K562 (cell line): ENCODE measurements around the gene MINDY3. TPM values are rescaled to one million over a fixed set of nuclear protein-coding genes. Genes with fewer than 3 reads are reported as not detected.

Experiments
- ATAC-seq: fragments of 200-7000 bp; cut with Tn5 transposase; 3 replicates; pipeline ENCODE4 v1.9.1; 2020; ENCODE audit warnings: moderate library complexity
- BruUV-seq: library from RNA; stranded (reverse); fragments of 400-500 nt; replicated peaks from 2 replicates; lab custom pipeline; 2021; lab: Mats Ljungman, UMichigan
- CTCF ChIA-PET: fragments of 300-600 bp; formaldehyde crosslinking; extraction: SDS; loops from one replicate; lab custom pipeline; 2021; ENCODE audit warnings: low intra/inter-chr PET ratio; lab: Yijun Ruan, JAX
- POLR2A ChIA-PET: fragments of 300-600, 350-650 bp; sonication (Branson Sonifier 250); formaldehyde crosslinking; extraction: SDS; loops from one replicate; lab custom pipeline; 2021; ENCODE audit warnings: antibody characterized with exemption, inconsistent platforms; lab: Yijun Ruan, JAX
- DNase-seq, 4 experiments: peaks; one replicate each; pipeline versions ENCODE4 v3.0.0 to v3.0.0-alpha.2; 2011 to 2018; ENCODE audit warnings: low spot score in 3 of 4, mixed read lengths in 3 of 4; ENCODE audit errors: extremely low read depth in 1 of 4
- FAIRE-seq: peaks from 2 replicates; lab custom pipeline; 2011; peaks lifted over from hg19 to GRCh38; lab: Jason Lieb, UNC
- H2AFZ ChIP-seq: 2 replicates; pipeline ENCODE4 v1.6.0; 2011; ENCODE audit warnings: low read depth, low read length, control low read depth, inconsistent platforms
- H3K27ac ChIP-seq: fragments of 200-600 bp; 3 replicates; pipeline ENCODE4 v1.8.0; 2011; ENCODE audit warnings: low read depth, mild to moderate bottlenecking, control low read depth, inconsistent platforms, low read length, moderate library complexity, mixed read lengths; ENCODE audit errors: extremely low read depth
- H3K27me3 ChIP-seq, 2 experiments: fragments of 300-600 bp in 1 of 2; 2 replicates in 1 of 2; 3 replicates in 1 of 2; pipeline versions ENCODE4 v1.6.0 to v1.8.0; 2011; ENCODE audit warnings: inconsistent platforms in 2 of 2, low read length in 2 of 2, mild to moderate bottlenecking in 1 of 2, mixed read lengths in 1 of 2, moderate library complexity in 1 of 2; ENCODE audit not compliant: control insufficient read depth in 2 of 2, insufficient read depth in 2 of 2
- H3K36me3 ChIP-seq: fragments of 300-600 bp; 3 replicates; pipeline ENCODE4 v1.8.0; 2011; ENCODE audit warnings: mild to moderate bottlenecking, low read length, inconsistent platforms; ENCODE audit not compliant: control insufficient read depth, insufficient read depth
- H3K4me1 ChIP-seq, 2 experiments: fragments of 200-600 bp in 1 of 2; replicated peaks in 1 of 2; 2 replicates in 1 of 2; 3 replicates in 1 of 2; pipeline versions ENCODE4 v1.5.1 to v1.8.0; 2011; ENCODE audit warnings: inconsistent platforms in 2 of 2, low read length in 2 of 2, mild to moderate bottlenecking in 1 of 2, mixed read lengths in 1 of 2, moderate library complexity in 1 of 2; ENCODE audit not compliant: control insufficient read depth in 2 of 2, insufficient read depth in 2 of 2
- H3K4me2 ChIP-seq: 2 replicates; pipeline ENCODE4 v1.6.1; 2011; ENCODE audit warnings: low read length, control low read depth, inconsistent platforms, mixed read lengths; ENCODE audit not compliant: insufficient read depth
- H3K4me3 ChIP-seq: fragments of 200-600 bp; sonication (generic), shearing (Covaris generic); 2 replicates; pipeline ENCODE4 v1.5.1; 2016; ENCODE audit warnings: control low read depth, inconsistent platforms
- H3K79me2 ChIP-seq: fragments of 200-600 bp; 3 replicates; pipeline ENCODE4 v1.8.0; 2011; ENCODE audit warnings: low read length, inconsistent platforms; ENCODE audit not compliant: control insufficient read depth, insufficient read depth
- H3K9ac ChIP-seq, 2 experiments: 2 replicates each; pipeline versions ENCODE4 v1.6.0 to v1.6.1; 2011; ENCODE audit warnings: low read depth in 2 of 2, low read length in 2 of 2, control low read depth in 1 of 2, inconsistent platforms in 1 of 2, mild to moderate bottlenecking in 1 of 2, mixed read lengths in 1 of 2; ENCODE audit not compliant: insufficient read depth in 1 of 2
- H3K9me1 ChIP-seq: one replicate; pipeline ENCODE4 v1.6.0; 2011; ENCODE audit warnings: inconsistent platforms, mild to moderate bottlenecking, low read length, moderate library complexity; ENCODE audit not compliant: control insufficient read depth, insufficient read depth
- H3K9me3 ChIP-seq: replicated peaks from 2 replicates; pipeline ENCODE4 v1.5.1; 2011; ENCODE audit warnings: low read depth, low read length, inconsistent platforms; ENCODE audit not compliant: control insufficient read depth, insufficient read depth
- H4K20me1 ChIP-seq: replicated peaks from 2 replicates; pipeline ENCODE4 v1.6.1; 2011; ENCODE audit warnings: low read length, inconsistent platforms, mixed read lengths; ENCODE audit not compliant: control insufficient read depth, insufficient read depth
- ATF3 ChIP-seq, 2 experiments: fragments of 450-650 bp in 1 of 2; sonication (generic) in 1 of 2; formaldehyde crosslinking in 1 of 2; IDR thresholded peaks in 1 of 2; conservative IDR thresholded peaks in 1 of 2; 2 replicates each; pipeline versions ENCODE4 v1.6.1 to v1.8.1; 2016 to 2023; ENCODE audit warnings: mild to moderate bottlenecking in 2 of 2, moderate library complexity in 2 of 2, inconsistent platforms in 1 of 2, missing genetic modification reagents in 1 of 2
- BCL6 ChIP-seq: fragments of 250-450 bp; sonication (Bioruptor Pico); IDR thresholded peaks from 2 replicates; pipeline ENCODE4 v1.4.0; 2020
- CBFA2T2 ChIP-seq: fragments of 450-650 bp; conservative IDR thresholded peaks from 2 replicates; pipeline ENCODE4 v1.6.1; 2017; ENCODE audit warnings: mild to moderate bottlenecking
- CBX8 ChIP-seq: fragments of 200-600 bp; sonication (generic); IDR thresholded peaks from 2 replicates; pipeline ENCODE4 v1.6.1; 2012; ENCODE audit warnings: borderline replicate concordance, mixed run types, low read depth, mild to moderate bottlenecking, moderate library complexity, mixed read lengths, low read length, control low read depth, inconsistent platforms; ENCODE audit not compliant: poor library complexity, severe bottlenecking; ENCODE audit errors: extremely low read depth
- DDX20 ChIP-seq: fragments of 450-650 bp; IDR thresholded peaks from 2 replicates; pipeline ENCODE4 v1.6.1; 2016; ENCODE audit warnings: missing genetic modification characterization, low read depth, mild to moderate bottlenecking, missing compliant biosample characterization, moderate library complexity
- E2F1 ChIP-seq: sonication (generic); formaldehyde crosslinking; IDR thresholded peaks from 2 replicates; pipeline ENCODE4 v1.8.1; 2023; ENCODE audit warnings: mild to moderate bottlenecking, missing genetic modification reagents, moderate library complexity
- GATA2 ChIP-seq: sonication (generic); formaldehyde crosslinking; IDR thresholded peaks from 2 replicates; pipeline ENCODE4 v1.4.0; 2020; ENCODE audit warnings: mild to moderate bottlenecking, missing genetic modification reagents
- TEAD1 ChIP-seq, 2 experiments: fragments of 450-650 bp in 1 of 2; sonication (generic) in 1 of 2; formaldehyde crosslinking; IDR thresholded peaks; 2 replicates each; pipeline versions ENCODE4 v1.4.0 to v1.8.0; 2020 to 2022; ENCODE audit warnings: mild to moderate bottlenecking in 2 of 2, missing genetic modification reagents in 1 of 2
- ZBTB8A ChIP-seq: fragments of 450-650 bp; IDR thresholded peaks from 2 replicates; pipeline ENCODE4 v1.6.1; 2018; ENCODE audit warnings: mild to moderate bottlenecking, moderate library complexity; ENCODE audit not compliant: partially characterized antibody
- ZC3H11A ChIP-seq: IDR thresholded peaks from 2 replicates; pipeline ENCODE4 v1.6.1; 2012; ENCODE audit warnings: low read depth, low read length, improper control_type of control experiment
- ZNF12 ChIP-seq: sonication (generic); formaldehyde crosslinking; IDR thresholded peaks from 2 replicates; pipeline ENCODE4 v1.4.0; 2020; ENCODE audit warnings: mild to moderate bottlenecking, missing genetic modification reagents
- WGBS: fragments of 100-300 bp; shearing (Covaris generic); methylation state at CpG from one replicate; pipeline ENCODE4 v1.1.6; 2016; ENCODE audit warnings: low coverage, mixed read lengths; ENCODE audit not compliant: insufficient coverage; ENCODE audit errors: missing lambda C conversion rate; 5-methylcytosine and 5-hydroxymethylcytosine counted together
- in situ Hi-C: fragments of 300-500 bp; cut with MboI; formaldehyde crosslinking; loops from 4 replicates; pipeline ENCODE4 v1.15.0; 2018; ENCODE audit warnings: inconsistent platforms, mixed read lengths
- intact Hi-C: fragments of 100-400 bp; cut with micrococcal nuclease; formaldehyde crosslinking; loops from 2 replicates; pipeline ENCODE4 v1.14.2; 2022
- polyA plus RNA-seq, 8 experiments: library from polyadenylated mRNA; depleted of rRNA in 4 of 8; stranded (reverse) in 5 of 8; unstranded in 3 of 8; fragments of >200 nt; fragmentation: Nextera tagmentation in 2 of 8; fragmentation: Illumina TruSeq in 1 of 8; extraction: Ambion mirVana in 2 of 8; extraction: Trizol in 1 of 8; gene quantifications; 2 replicates each; pipeline versions ENCODE4 v1.2.1 to v1.2.3, GENCODE V29; 2011 to 2014; ENCODE audit warnings: inconsistent platforms in 1 of 8, missing spikeins in 1 of 8
- total RNA-seq, 7 experiments: library from RNA; depleted of rRNA in 6 of 7; stranded (reverse); fragments of >200 nt in 6 of 7; fragmentation: Illumina TruSeq in 2 of 7; extraction: Trizol in 2 of 7; gene quantifications; 2 replicates each; pipeline versions ENCODE4 v1.2.1 to v1.2.3, GENCODE V29; 2011 to 2021; ENCODE audit warnings: low replicate concordance in 1 of 7

Gene MINDY3
- total and polyA plus RNA-seq, 9 of the 15 experiments (the other 6 are each of a cell fraction or from before 2014, with no cell fraction given), result 14.0 to 35.9 (median 23.6) TPM

GRCh38 chr10:15742836-15743235, 117.5 kb downstream of the MINDY3 start (continued):
- TF ChIP-seq ATF3 (IDR thresholded peaks at IDR 0.05) (no peak), ATF3 (CRISPR knock-in tag; conservative IDR thresholded peaks at IDR 0.05) (no peak)

GRCh38 chr10:15742102-15742501, 118.2 kb downstream of the MINDY3 start:
- Histone ChIP-seq H3K27ac (no peak overlapping the region), H3K79me2 (no peaks in the 10 kb centered on the region), H4K20me1 (no peaks in the 10 kb centered on the region), H3K4me3 (no peak overlapping the region), H3K9ac (no peak overlapping the region), H3K9me3 (no peaks in the 10 kb centered on the region), H3K9me1 (no peaks in the 10 kb centered on the region), H3K36me3 (no peaks in the 10 kb centered on the region), H3K4me1 (no peaks in the 10 kb centered on the region), H2AFZ (no peak overlapping the region), H3K4me2 (no peak overlapping the region), H3K27me3 (peaks cover 2 to 5% of the 10 kb centered on the region in 2 experiments; a peak in 3 of 5 replicates)
- intact Hi-C loops (no loop called here), in situ Hi-C loops (no loop called here)
- WGBS, result 8% methylated on average over 5 of the region's 5 CpGs
- no TSS peak for BruUV-seq
- ChIA-PET POLR2A (no interaction called here), CTCF (no interaction called here)
- DNase-seq (no peak), ATAC-seq (no peak), FAIRE-seq (no peak)
- no peak for TF ChIP-seq ZBTB8A
- TF ChIP-seq TEAD1 (CRISPR knock-in tag; IDR thresholded peaks at IDR 0.05), result no peak
- TF ChIP-seq DDX20, result no peak
- TF ChIP-seq ZC3H11A, result no peak
- TF ChIP-seq BCL6 (CRISPR knock-in tag), result no peak
- no peak for TF ChIP-seq CBX8
- TF ChIP-seq ZNF12 (CRISPR knock-in tag), result no peak
- no peak for TF ChIP-seq E2F1 (CRISPR knock-in tag)
- TF ChIP-seq CBFA2T2, result no peak
- no peak for TF ChIP-seq GATA2 (CRISPR knock-in tag)
